Right lobe of liver (tissue), 6 donors: ENCODE results near the gene TMC4. TPM values are rescaled to one million over a fixed set of nuclear protein-coding genes. Genes with fewer than 3 reads are reported as not detected.
"Not testable (repeated sequence)": the region's sequence is repeated elsewhere in the genome, so short reads cannot be mapped to it uniquely, and the experiment has no call there.

ENCODE experiments used
- ATAC-seq, 4 donors: fragments of 200-7000 bp; cut with Tn5 transposase; one replicate each; pipeline ENCODE4 v1.9.1; 2020; ENCODE audit warnings: mild to moderate bottlenecking in 4 of 4, moderate library complexity in 4 of 4
- DNase-seq, 3 donors: peaks; one replicate each; pipeline ENCODE4 v3.0.0-alpha.2; 2020
- H3K27ac ChIP-seq, 3 donors: fragments of 200-600 bp; one replicate each; pipeline ENCODE4 v1.8.0; 2022
- H3K27me3 ChIP-seq, 2 donors: fragments of 200-600 bp; one replicate each; pipeline ENCODE4 v1.8.0; 2022
- H3K36me3 ChIP-seq, 4 donors: fragments of 200-600 bp; sonication (generic) in 1 of 4; one replicate each; pipeline versions ENCODE4 v1.5.1 to v1.8.0; 2017 to 2022; ENCODE audit warnings: control low read depth in 1 of 4
- H3K4me1 ChIP-seq, 4 donors: fragments of 200-600 bp; sonication (generic) in 1 of 4; one replicate each; pipeline versions ENCODE4 v1.5.1 to v1.8.0; 2017 to 2022; ENCODE audit warnings: control low read depth in 1 of 4
- H3K4me3 ChIP-seq, 3 donors: fragments of 200-600 bp; one replicate each; pipeline ENCODE4 v1.8.0; 2022
- H3K9me3 ChIP-seq, 4 donors: fragments of 200-600 bp; sonication (generic) in 1 of 4; one replicate each; pipeline versions ENCODE4 v1.5.1 to v1.8.0; 2017 to 2022; ENCODE audit warnings: control low read depth in 1 of 4
- CTCF ChIP-seq, 4 donors: fragments of 200-600 bp in 3 of 4; fragments of 450-650 bp in 1 of 4; IDR thresholded peaks; one replicate each; pipeline versions ENCODE4 v1.5.1 to v1.8.0; 2016 to 2022; ENCODE audit warnings: antibody characterized with exemption in 4 of 4, mild to moderate bottlenecking in 2 of 4
- POLR2A ChIP-seq: fragments of 450-650 bp; IDR thresholded peaks from one replicate; pipeline ENCODE4 v1.6.1; 2017; ENCODE audit warnings: antibody characterized with exemption, mild to moderate bottlenecking
- WGBS: methylation state at CpG from one replicate; pipeline ENCODE4 v1.1.6; 2018; ENCODE audit warnings: low coverage, low lambda C conversion rate; ENCODE audit not compliant: insufficient coverage; ENCODE audit errors: missing lambda C conversion rate; 5-methylcytosine and 5-hydroxymethylcytosine counted together
- intact Hi-C, 2 donors: fragments of 100-400 bp; cut with DNase I; formaldehyde crosslinking; loops; one replicate each; pipeline versions ENCODE4 v1.11.2 to v1.14.1; 2022
- total RNA-seq, 6 experiments: library from RNA; depleted of rRNA in 2 of 6; stranded (reverse); fragments of >200 nt in 2 of 6; fragmentation: NEBNext Ultra II Directional in 3 of 6; extraction: Animal tissue kit (Norgen Biotek cat#: 25700) in 3 of 6; gene quantifications; one replicate each; pipeline versions ENCODE4 v1.1.0 to v1.2.4, GENCODE V29; 2016 to 2023
- donor health status: DM: no; HTN: yes; CAD: no.
- donor health status: DM: no; HTN: no; CAD: no.
- donor health status: DM: no; HTN: no; CAD: no.
- donor health status: DM: no; HTN: yes; CAD: no.
- donor health status: DM: no; HTN: yes; CAD: no.

TMC4 gene
- total RNA-seq, 6 experiments from 2014 or later: 0.18 to 2.4 (median 1.1) TPM

GRCh38 chr19:54173359-54173699, 369 bp upstream of the TMC4 start:
- Histone ChIP-seq H3K27ac (no peak overlapping the region), H3K27me3 (no peaks in the 10 kb centered on the region), H3K4me1 (no peaks in the 10 kb centered on the region), H3K9me3 (no peaks in the 10 kb centered on the region), H3K4me3 (no peak overlapping the region), H3K36me3 (no peaks in the 10 kb centered on the region)
- DNase-seq (no peak), ATAC-seq (no peak)
- WGBS: 36% methylated on average over 4 of the region's 15 CpGs
- no peak for TF ChIP-seq POLR2A
- intact Hi-C loops: loop anchor here (5.0 kb wide), 1 partner anchor 59 kb away; no protein-coding TSS in a partner anchor

GRCh38 chr19:54171736-54172431, 1.1 kb downstream of the TMC4 start:
- intact Hi-C loops: loop anchor here (5.0 kb wide), 1 partner anchor 60 kb away; no protein-coding TSS in a partner anchor
- ATAC-seq, H3K36me3 ChIP-seq, H3K4me1 ChIP-seq, DNase-seq, H3K4me3 ChIP-seq, H3K27me3 ChIP-seq, H3K9me3 ChIP-seq, H3K27ac ChIP-seq: not testable (repeated sequence)
- WGBS: 79% methylated on average over 11 of the region's 23 CpGs

DNA sequence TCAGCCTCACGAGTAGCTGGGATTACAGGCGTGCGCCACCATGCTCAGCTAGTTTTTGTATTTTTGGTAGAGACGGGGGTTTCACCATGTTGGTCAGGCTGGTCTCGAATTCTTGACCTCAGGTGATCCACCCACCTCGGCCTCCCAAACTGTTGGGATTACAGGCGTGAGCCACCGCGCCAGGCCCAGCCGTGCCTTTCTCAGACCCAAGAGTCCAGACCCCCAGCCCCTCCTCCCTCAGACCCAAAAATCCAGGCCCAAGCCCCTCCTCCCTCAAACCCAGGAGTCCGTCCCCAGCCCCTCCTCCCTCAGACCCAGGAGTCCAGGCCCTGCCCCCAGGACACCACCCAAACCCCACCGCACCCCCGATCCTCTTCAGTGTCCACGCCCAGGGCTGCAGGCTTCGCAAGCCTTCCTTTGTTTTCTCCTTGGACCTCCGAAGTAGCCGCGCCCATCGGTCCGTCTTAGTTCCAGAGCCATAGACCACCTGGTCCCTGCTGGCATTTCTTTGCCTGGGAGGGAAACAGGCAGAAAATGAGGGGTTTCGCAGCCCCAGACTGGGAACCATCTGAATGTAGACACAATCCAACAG, 3.7 kb downstream of the TMC4 start:
- DNase-seq (no peak), ATAC-seq (no peak)
- Histone ChIP-seq H3K9me3 (no peaks in the 10 kb centered on the region), H3K27me3 (no peaks in the 10 kb centered on the region), H3K36me3 (no peaks in the 10 kb centered on the region), H3K4me1 (no peaks in the 10 kb centered on the region), H3K4me3 (no peak overlapping the region), H3K27ac (no peak overlapping the region)
- intact Hi-C loops: no loop called here
- 80% methylated on average over 10 of the region's 21 CpGs for WGBS
- TF ChIP-seq POLR2A: no peak

DNA sequence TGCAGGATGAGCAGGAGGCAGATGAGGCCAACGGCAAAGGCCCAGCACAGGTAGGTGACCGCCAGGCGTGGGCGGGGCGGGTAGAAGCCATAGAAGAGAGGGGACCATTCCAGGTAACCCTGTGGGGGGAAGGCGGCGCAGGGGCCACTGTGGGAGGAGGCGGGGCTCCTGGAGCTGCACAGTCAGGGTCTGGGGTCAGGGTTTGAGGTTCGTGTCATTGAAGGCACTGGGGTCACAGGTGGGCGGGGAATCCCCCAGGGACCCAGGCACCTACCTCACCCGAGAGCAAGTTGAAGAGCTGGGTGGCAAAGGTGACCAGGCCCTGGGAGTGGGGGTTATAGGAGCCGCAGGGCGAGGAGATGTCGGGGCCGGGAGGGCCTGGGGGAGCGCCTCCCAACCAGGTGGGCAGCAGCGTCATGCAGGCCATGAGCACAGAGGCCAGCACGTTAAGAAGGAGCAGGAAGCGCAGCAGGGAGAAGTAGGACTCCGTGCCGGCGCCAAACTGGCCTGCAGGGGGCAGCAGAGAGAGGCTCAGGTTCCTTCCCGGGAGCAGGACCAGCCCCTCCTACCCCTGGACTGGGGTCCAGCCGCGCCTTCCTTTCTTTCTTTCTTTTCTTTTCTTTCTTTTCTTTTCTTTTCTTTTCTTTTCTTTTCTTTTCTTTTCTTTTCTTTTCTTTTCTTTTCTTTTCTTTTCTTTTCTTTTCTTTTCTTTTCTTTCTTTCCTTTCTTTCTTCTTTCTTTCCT, 4.6 kb downstream of the TMC4 start:
- WGBS: 0% methylated on average over 10 of the region's 25 CpGs
- no peaks in the 10 kb centered on the region for H3K27me3 ChIP-seq
- intact Hi-C loops: no loop called here
- no peak overlapping the region for H3K4me3 ChIP-seq
- ATAC-seq (peak; percentile 89 to 97 (median 92)), DNase-seq (peak; percentile 91 to 92 (median 91))
- H3K36me3 ChIP-seq: no peaks in the 10 kb centered on the region
- no peak for TF ChIP-seq POLR2A
- TF ChIP-seq CTCF (IDR thresholded peaks at IDR 0.05): peak; percentile 75 to 94 (median 89)
- peaks cover 0 to under 1% (median 0%) of the 10 kb centered on the region in 4 donors for H3K4me1 ChIP-seq
- no peaks in the 10 kb centered on the region for H3K9me3 ChIP-seq
- H3K27ac ChIP-seq: no peak overlapping the region

DNA sequence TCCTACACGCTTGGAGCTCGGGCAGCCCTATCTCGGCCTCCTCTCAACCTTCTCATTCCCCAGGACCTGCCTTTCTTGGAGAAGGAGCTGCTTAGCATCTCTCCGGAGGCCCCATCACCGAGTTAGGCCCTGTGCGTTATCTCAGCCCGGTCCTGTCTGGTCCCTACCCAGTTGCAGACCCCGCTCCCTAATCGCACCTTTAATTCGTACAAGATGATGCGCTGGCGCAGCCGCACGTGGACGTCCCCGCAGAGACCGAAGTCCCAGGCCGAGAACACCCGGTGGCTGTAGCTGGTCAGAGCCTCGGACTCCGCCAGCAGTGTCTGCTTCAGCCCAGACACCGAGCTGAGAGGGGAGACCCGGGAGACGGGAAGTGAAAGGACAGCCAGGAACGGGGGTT, 7.7 kb downstream of the TMC4 start:
- TF ChIP-seq POLR2A: no peak
- no peak for TF ChIP-seq CTCF (IDR thresholded peaks at IDR 0.05)
- intact Hi-C loops: no loop called here
- ATAC-seq: no peak
- Histone ChIP-seq H3K9me3 (no peaks in the 10 kb centered on the region), H3K27ac (no peak overlapping the region), H3K4me3 (no peak overlapping the region), H3K27me3 (no peaks in the 10 kb centered on the region), H3K4me1 (peaks cover 0 to 17% (median 10%) of the 10 kb centered on the region in 4 donors), H3K36me3 (no peaks in the 10 kb centered on the region)
- no peak for DNase-seq
- 90% methylated on average over 24 of the region's 25 CpGs for whole genome bisulfite sequencing
